Measurements from ENCODE around the gene MCFD2.

Gene MCFD2

GRCh38 chr2:46855805-46856204 is 59.8 kb downstream of the MCFD2 start:
- in situ Hi-C loops (cut with HindIII; ENCODE audit: low sequenced_read_pairs) = loop anchor here (25.0 kb wide), 1 partner anchor 194 kb away; no protein-coding TSS in a partner anchor

GRCh38 chr2:46854260-46854659 is 61.3 kb downstream of the MCFD2 start:
- in situ Hi-C loops (cut with HindIII; ENCODE audit: low sequenced_read_pairs) = loop anchor here (25.0 kb wide), 1 partner anchor 192 kb away; no protein-coding TSS in a partner anchor

- in situ Hi-C loops (cut with HindIII; ENCODE audit: low sequenced_read_pairs) = loop anchor here (25.0 kb wide), 1 partner anchor 190 kb away; no protein-coding TSS in a partner anchor
Observed at GRCh38 chr2:46852598-46852997, 63.0 kb downstream of the MCFD2 start.

- in situ Hi-C loops (cut with HindIII; ENCODE audit: low sequenced_read_pairs) = loop anchor here (25.0 kb wide), 1 partner anchor 190 kb away; no protein-coding TSS in a partner anchor
Observed at GRCh38 chr2:46852124-46852523, 63.5 kb downstream of the MCFD2 start.

Measured in DLD1 (cell line).